ENCODE results near the gene KIF25.

- TF ChIP-seq ZNF274 (IDR thresholded peaks at IDR 0.05; ENCODE audit: low read depth, low read length) (no peak), YY1 (IDR thresholded peaks at IDR 0.05; ENCODE audit: insufficient read depth, insufficient read length) (no peak), SUZ12 (IDR thresholded peaks at IDR 0.05; ENCODE audit: extremely low read depth, insufficient read depth, insufficient read length) (no peak)
Observed at GRCh38 chr6:168067081-168067759, 69.7 kb downstream of the KIF25 start.

Measured in NT2/D1 (cell line).